Choroid plexus epithelial cell (primary cell): Measurements from ENCODE around the gene HPS3.

Experiments used
- DNase-seq: peaks from one replicate; pipeline ENCODE4 v3.0.0-alpha.2; 2010; ENCODE audit warnings: low read depth
- H3K4me3 ChIP-seq: 2 replicates; pipeline ENCODE4 v1.5.1; 2011; ENCODE audit warnings: low read depth, mild to moderate bottlenecking, control low read depth, low read length, moderate library complexity
- CTCF ChIP-seq: conservative IDR thresholded peaks from 2 replicates; pipeline ENCODE4 v1.5.1; 2011; ENCODE audit warnings: low read depth, mild to moderate bottlenecking, control low read depth, inconsistent platforms, low read length, moderate library complexity

The HPS3 gene

GRCh38 chr3:149162007-149162406, 32.6 kb downstream of the HPS3 start:
- no peak overlapping the region for H3K4me3 ChIP-seq
- DNase-seq = no peak
- no peak for TF ChIP-seq CTCF

DNA sequence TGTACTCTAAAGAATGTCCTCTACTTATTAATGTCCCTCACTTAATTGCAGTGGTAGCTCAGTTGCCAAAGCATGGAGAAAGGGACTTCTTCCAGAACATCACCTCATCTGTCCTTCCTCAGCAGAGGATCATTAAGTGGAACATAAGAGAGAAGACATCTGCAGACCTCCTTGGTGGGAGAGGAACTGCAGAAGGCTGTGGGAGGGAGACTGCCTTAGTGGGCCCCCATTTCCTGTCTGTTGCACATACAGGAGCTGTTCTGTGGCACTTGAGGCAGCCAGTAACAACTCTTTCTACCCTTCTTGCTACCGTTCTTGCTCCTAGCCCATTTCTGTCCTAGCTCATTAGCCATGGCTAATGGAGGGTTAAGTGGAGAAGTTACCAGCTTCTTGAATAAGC, 33.6 kb downstream of the HPS3 start:
- no peak for DNase-seq
- TF ChIP-seq CTCF = no peak
- no peak overlapping the region for H3K4me3 ChIP-seq

GRCh38 chr3:149167898-149168297, 38.5 kb downstream of the HPS3 start:
- no peak for TF ChIP-seq CTCF
- DNase-seq = no peak
- no peak overlapping the region for H3K4me3 ChIP-seq

DNA sequence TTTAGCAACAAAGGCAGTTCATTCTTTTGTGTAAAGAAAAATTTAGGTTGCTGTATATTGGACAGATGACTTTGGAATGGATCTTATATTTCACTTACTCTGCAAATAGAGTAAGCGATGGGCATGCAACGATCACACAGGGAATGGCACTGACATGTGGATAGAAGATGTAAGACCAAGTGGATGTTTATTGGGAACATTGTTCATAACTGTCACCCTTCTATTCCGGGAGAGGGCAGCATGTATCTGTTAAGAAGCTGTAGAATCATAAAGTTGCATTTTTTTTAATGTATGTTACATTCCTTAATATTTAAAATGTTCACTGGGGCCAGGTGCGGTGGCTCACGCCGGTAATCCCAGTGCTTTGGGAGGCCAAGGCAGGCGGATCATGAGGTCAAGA, 41.2 kb downstream of the HPS3 start:
- TF ChIP-seq CTCF = no peak
- no peak overlapping the region for H3K4me3 ChIP-seq
- DNase-seq = no peak

DNA sequence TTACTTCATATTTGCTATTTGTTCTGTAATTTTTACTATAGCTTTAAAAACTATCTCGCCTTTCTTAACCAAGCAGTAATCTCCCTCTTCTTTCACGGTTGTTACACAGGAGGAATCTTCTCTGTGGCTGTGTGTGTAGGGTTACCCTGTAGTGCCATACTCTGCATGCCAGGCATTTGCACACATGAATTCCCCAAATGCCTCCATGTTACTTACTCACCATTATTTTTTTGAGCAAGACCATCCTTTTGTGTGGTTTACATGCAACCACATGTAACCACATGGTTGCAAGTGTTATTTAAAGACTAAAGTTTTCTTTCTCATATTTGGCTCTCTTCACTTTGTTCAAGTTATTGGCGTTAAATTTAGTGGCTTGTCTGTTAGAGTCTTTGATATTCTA, 45.5 kb downstream of the HPS3 start:
- H3K4me3 ChIP-seq = no peak overlapping the region
- no peak for DNase-seq
- no peak for TF ChIP-seq CTCF

DNA sequence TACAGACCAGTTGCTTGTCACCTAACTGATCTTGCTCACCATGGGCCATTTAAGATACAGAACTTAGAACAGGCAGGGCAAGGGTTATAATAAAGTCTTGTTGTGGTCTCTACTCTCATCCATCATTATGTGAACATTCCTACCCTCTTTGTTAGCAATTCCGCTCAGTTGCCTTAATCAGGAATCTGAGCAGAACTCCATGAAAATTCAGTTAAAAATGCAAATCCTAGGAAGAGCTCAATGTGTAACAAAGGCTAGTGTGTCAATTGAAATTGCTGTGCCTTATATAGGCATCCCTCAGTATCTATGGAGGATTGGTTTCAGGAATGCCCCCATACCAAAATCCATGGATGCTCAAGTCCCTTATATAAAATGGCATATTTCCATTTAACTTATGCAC, 47.7 kb downstream of the HPS3 start:
- no peak overlapping the region for H3K4me3 ChIP-seq
- DNase-seq = no peak
- TF ChIP-seq CTCF = no peak

DNA sequence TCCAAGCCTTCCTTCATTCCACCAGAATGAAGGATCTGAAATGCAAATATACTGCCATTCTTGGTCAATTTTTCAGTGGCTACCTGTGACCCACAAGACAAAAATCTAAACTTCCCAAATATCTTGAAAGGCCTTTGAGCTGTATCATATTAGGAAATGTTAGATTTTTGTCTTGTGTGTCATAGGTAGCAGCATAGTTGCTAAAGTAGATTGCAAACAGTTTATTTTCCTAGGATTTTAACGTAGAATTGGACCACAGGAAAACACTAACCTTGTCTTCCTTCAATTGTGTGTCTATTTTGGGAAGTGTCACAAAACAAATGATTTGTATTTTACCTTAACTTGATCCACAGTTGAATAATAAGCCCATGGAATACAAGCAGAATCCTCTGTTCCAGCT, 49.8 kb downstream of the HPS3 start:
- H3K4me3 ChIP-seq = no peak overlapping the region
- no peak for TF ChIP-seq CTCF
- DNase-seq = peak; percentile 56
